MCF 10A (cell line): ENCODE data around the gene KCNJ16. TPM values are rescaled to one million over a fixed set of nuclear protein-coding genes. Genes with fewer than 3 reads are reported as not detected.
A peak's percentile ranks its signal among the peaks of the same experiment; 100 is the strongest.

Experiments
- BruUV-seq: library from RNA; stranded (reverse); fragments of 400-500 nt; replicated peaks from 2 replicates; lab custom pipeline; 2021; lab: Mats Ljungman, UMichigan
- CTCF ChIA-PET: fragments of 300-600 bp; sonication (Branson Sonifier 250); formaldehyde crosslinking; extraction: SDS; loops from one replicate; lab custom pipeline; 2021; ENCODE audit warnings: antibody characterized with exemption, inconsistent platforms; lab: Yijun Ruan, JAX
- POLR2A ChIA-PET: fragments of 300-600, 350-650 bp; sonication (Branson Sonifier 250); formaldehyde crosslinking; extraction: SDS; loops from one replicate; lab custom pipeline; 2020; ENCODE audit warnings: antibody characterized with exemption, inconsistent platforms; lab: Yijun Ruan, JAX
- DNase-seq: peaks from one replicate; pipeline ENCODE4 v3.0.0-alpha.2; 2018; ENCODE audit not compliant: unreplicated experiment
- H3K27ac Mint-ChIP-seq: one replicate; pipeline ENCODE4 v1.8.0; 2022; ENCODE audit warnings: mild to moderate bottlenecking, low read depth, mixed read lengths; ENCODE audit not compliant: unreplicated experiment
- H3K27me3 Mint-ChIP-seq: one replicate; pipeline ENCODE4 v1.8.0; 2022; ENCODE audit warnings: mixed read lengths; ENCODE audit not compliant: insufficient read depth, unreplicated experiment
- H3K36me3 Mint-ChIP-seq: one replicate; pipeline ENCODE4 v1.8.0; 2022; ENCODE audit warnings: mild to moderate bottlenecking, moderate library complexity, mixed read lengths; ENCODE audit not compliant: insufficient read depth, unreplicated experiment
- H3K4me1 Mint-ChIP-seq: one replicate; pipeline ENCODE4 v1.8.0; 2022; ENCODE audit warnings: mixed read lengths; ENCODE audit not compliant: insufficient read depth, unreplicated experiment
- H3K4me3 Mint-ChIP-seq: one replicate; pipeline ENCODE4 v1.8.0; 2022; ENCODE audit warnings: mild to moderate bottlenecking, moderate library complexity, mixed read lengths; ENCODE audit not compliant: unreplicated experiment
- H3K9me3 Mint-ChIP-seq: one replicate; pipeline ENCODE4 v1.8.0; 2022; ENCODE audit warnings: mixed read lengths; ENCODE audit not compliant: unreplicated experiment
- intact Hi-C: fragments of 100-400 bp; cut with micrococcal nuclease; formaldehyde crosslinking; loops from 2 replicates; pipeline ENCODE4 v1.14.1; 2022
- total RNA-seq: library from RNA; stranded (reverse); gene quantifications from 2 replicates; pipeline ENCODE4 v1.2.3, GENCODE V29; 2022
- TF ChIP-seq, protein P1 (sequence below): fragments of 200-600 bp; IDR thresholded peaks from one replicate; pipeline ENCODE4 v1.8.0; 2022; ENCODE audit warnings: antibody characterized with exemption, mild to moderate bottlenecking; ENCODE audit not compliant: unreplicated experiment

The KCNJ16 gene
- total RNA-seq, 1 experiment from 2014 or later: 0.42 TPM

DNA sequence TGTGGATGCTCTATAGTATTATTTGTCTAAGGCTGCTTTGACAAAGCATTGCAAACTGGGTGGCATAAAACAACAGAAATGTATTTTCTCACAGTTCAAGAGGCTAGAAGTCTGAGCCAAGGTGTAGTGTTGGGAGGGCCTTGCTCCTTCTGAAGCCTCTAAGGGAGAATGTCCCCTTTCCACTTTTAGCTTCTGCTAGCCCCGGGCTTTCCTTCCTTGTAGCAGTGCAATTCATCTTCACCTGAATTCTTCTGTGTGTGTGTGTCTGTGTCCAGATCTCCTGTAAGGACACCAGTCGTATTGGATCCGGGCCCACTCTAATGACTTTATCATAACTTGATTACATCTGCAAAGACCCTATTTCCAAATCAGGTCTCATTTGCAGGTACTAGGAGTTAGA is 18.1 kb downstream of the KCNJ16 start:
- TF ChIP-seq, protein P1, sequence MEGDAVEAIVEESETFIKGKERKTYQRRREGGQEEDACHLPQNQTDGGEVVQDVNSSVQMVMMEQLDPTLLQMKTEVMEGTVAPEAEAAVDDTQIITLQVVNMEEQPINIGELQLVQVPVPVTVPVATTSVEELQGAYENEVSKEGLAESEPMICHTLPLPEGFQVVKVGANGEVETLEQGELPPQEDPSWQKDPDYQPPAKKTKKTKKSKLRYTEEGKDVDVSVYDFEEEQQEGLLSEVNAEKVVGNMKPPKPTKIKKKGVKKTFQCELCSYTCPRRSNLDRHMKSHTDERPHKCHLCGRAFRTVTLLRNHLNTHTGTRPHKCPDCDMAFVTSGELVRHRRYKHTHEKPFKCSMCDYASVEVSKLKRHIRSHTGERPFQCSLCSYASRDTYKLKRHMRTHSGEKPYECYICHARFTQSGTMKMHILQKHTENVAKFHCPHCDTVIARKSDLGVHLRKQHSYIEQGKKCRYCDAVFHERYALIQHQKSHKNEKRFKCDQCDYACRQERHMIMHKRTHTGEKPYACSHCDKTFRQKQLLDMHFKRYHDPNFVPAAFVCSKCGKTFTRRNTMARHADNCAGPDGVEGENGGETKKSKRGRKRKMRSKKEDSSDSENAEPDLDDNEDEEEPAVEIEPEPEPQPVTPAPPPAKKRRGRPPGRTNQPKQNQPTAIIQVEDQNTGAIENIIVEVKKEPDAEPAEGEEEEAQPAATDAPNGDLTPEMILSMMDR: no peak
- no peaks in the 10 kb centered on the region for H3K27me3 Mint-ChIP-seq
- intact Hi-C loops: no loop called here
- ChIA-PET CTCF (no interaction called here), POLR2A (no interaction called here)
- DNase-seq: no peak
- no peaks in the 10 kb centered on the region for H3K36me3 Mint-ChIP-seq
- H3K27ac Mint-ChIP-seq: no peak overlapping the region
- BruUV-seq: no TSS peak
- peaks cover 8% of the 10 kb centered on the region for H3K9me3 Mint-ChIP-seq
- peaks cover 15% of the 10 kb centered on the region for H3K4me1 Mint-ChIP-seq
- H3K4me3 Mint-ChIP-seq: no peak overlapping the region

DNA sequence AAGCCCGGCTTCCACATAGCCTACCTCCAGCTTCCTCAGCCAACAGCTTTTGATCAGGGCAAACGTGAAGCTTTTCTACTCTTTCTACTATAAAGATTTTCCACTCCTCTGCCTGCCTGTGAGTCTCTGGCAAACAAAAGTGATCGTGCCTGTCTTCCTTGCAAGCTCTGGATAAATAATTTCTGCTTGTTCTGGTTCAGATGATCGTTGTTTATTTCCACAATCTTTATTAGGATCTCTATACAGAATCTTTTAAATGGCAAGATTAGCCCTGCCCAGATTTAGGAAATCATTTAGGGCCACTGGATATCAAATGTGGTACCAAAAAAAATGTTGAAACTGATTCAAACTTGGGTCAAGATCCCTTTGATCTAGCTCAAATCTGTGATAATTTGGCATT is 20.4 kb downstream of the KCNJ16 start:
- intact Hi-C loops: no loop called here

DNA sequence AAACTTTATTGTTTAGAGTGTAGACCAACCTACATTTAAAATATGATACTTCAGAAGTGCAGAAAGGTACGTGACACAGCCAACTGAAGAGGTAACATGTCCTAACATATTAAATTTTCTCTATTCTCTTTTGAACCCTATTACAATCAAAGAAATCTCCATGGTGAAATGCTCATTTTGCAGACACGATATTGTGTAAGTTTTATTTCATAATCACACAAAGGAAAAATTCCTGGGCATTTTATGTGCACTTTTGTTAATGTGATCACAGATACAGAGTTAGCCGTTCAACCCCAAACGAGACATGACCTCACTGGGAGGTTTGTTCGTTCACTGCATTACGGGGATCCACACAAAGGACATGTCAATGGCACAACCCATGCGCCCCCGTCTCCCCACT is 21.8 kb downstream of the KCNJ16 start:
- intact Hi-C loops: no loop called here
- ChIA-PET POLR2A (interaction anchor here (0.6 to 0.9 kb wide), 2 partner anchors 511 to 1862 kb away, joined by 3 to 5 read pairs; no protein-coding TSS in a partner anchor), CTCF (no interaction called here)
- no peaks in the 10 kb centered on the region for H3K36me3 Mint-ChIP-seq
- no peak overlapping the region for H3K27ac Mint-ChIP-seq
- DNase-seq: no peak
- H3K27me3 Mint-ChIP-seq: no peaks in the 10 kb centered on the region
- no peak overlapping the region for H3K4me3 Mint-ChIP-seq
- peaks cover 23% of the 10 kb centered on the region for H3K4me1 Mint-ChIP-seq
- TF ChIP-seq, protein P1: no peak
- no TSS peak for BruUV-seq
- peaks cover 8% of the 10 kb centered on the region for H3K9me3 Mint-ChIP-seq

More for the DNA sequence above, 20.4 kb downstream of the KCNJ16 start:
- Mint-ChIP-seq H3K27me3 (no peaks in the 10 kb centered on the region), H3K36me3 (no peaks in the 10 kb centered on the region), H3K4me1 (peaks cover 23% of the 10 kb centered on the region), H3K27ac (no peak overlapping the region), H3K9me3 (peaks cover 8% of the 10 kb centered on the region), H3K4me3 (no peak overlapping the region)
- TF ChIP-seq, protein P1: no peak
- POLR2A ChIA-PET: interaction anchor here (0.9 kb wide), 1 partner anchor 14 kb away, joined by 3 read pairs; no protein-coding TSS in a partner anchor
- DNase-seq: no peak
- CTCF ChIA-PET: interaction anchor here (0.6 to 0.7 kb wide), 2 partner anchors 179 to 562 kb away, joined by 4 read pairs; no protein-coding TSS in a partner anchor
- no TSS peak for BruUV-seq

DNA sequence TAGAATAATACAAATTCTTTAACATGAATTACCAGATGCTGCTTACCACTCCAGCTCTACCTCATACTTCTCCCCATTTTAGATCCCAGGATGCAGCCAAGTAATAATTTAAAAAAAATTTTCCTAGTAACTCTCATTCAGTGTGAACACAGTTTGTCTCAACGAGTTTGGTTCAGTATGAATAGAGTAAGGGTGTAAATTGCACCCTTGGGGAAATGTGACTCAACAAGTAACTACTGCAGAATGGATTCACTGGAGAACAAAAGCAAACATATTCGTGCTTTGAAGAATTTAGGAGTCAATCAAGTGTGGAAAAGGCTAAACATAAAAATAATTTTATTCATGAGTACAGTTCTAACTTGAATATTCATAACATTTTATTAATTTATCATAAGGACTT is 23.0 kb downstream of the KCNJ16 start:
- BruUV-seq: no TSS peak
- Mint-ChIP-seq H3K27me3 (no peaks in the 10 kb centered on the region), H3K9me3 (peaks cover 8% of the 10 kb centered on the region), H3K4me1 (peaks cover 23% of the 10 kb centered on the region), H3K36me3 (no peaks in the 10 kb centered on the region), H3K4me3 (no peak overlapping the region), H3K27ac (peak overlapping the region; percentile 26)
- CTCF ChIA-PET: no interaction called here
- intact Hi-C loops: no loop called here
- POLR2A ChIA-PET: interaction anchor here (0.6 to 0.9 kb wide), 3 partner anchors 8 to 286 kb away, joined by 3 to 4 read pairs (median 3); no protein-coding TSS in a partner anchor
- TF ChIP-seq, protein P1: no peak
- DNase-seq: no peak
